ENCODE measurements around the gene PQBP1.
A peak's percentile ranks its signal among the peaks of the same experiment; 100 is the strongest.

The PQBP1 gene

DNA sequence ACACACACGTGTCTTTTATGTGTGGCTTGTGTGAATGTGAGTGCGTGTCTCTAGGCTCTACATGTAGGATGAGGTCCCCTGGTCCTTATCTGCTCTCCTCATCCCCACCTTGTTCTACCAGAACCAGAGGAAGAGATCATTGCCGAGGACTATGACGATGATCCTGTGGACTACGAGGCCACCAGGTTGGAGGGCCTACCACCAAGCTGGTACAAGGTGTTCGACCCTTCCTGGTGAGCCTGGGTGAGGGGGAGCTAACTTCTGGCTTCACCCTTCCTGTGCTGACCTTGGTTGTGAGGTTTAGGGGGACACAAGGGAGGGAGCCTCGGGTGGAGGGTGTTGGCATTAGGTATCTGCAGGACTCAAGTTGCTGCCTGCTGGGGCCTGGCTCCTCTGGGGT, 3.3 kb downstream of the PQBP1 start:
- no peak for DNase-seq (ENCODE audit: low read depth in 4 of 4, low spot score in 1 of 4)

DNA sequence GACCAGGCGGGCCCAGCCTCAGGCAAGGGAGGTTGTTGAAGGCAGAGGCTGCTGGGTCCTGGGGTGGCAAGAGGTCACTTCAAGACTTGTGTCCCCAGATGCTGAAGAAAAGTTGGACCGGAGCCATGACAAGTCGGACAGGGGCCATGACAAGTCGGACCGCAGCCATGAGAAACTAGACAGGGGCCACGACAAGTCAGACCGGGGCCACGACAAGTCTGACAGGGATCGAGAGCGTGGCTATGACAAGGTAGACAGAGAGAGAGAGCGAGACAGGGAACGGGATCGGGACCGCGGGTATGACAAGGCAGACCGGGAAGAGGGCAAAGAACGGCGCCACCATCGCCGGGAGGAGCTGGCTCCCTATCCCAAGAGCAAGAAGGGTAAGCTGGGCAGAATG, 4.4 kb downstream of the PQBP1 start:
- no peak for DNase-seq (ENCODE audit: low read depth in 4 of 4, low spot score in 1 of 4)

DNA sequence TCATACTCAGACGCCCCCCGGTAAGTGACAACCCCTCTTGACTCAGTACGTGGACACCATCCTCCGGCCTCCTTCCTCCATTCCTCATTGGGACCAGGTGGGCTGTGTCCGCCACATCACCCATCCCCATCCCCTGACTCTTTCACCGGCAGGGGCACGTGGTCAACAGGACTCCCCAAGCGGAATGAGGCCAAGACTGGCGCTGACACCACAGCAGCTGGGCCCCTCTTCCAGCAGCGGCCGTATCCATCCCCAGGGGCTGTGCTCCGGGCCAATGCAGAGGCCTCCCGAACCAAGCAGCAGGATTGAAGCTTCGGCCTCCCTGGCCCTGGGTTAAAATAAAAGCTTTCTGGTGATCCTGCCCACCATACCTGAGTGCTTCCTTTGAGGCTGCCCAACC, 5.0 kb downstream of the PQBP1 start:
- DNase-seq (ENCODE audit: low read depth in 4 of 4, low spot score in 1 of 4), result no peak

DNA sequence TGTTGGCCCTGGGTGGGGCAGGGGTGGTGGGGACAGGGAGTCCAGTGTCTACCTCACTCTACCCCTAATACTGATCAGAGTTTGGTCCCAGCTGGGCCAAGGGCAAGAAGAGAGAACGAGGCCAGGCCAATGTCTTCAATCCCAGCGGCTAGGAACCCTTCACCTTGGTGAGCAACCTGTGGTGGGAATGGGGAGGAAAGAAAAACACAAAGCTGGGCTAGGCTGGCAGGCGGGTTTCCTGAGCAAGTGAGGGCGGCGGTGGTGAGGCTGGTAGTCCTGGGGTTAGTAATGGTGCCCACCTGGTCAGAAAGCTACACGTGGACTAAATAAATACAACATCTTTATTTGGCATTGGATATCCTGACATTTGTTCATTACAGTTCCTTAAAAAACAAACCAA, 5.6 kb downstream of the PQBP1 start:
- no peak for DNase-seq (ENCODE audit: low read depth in 4 of 4, low spot score in 1 of 4)

DNA sequence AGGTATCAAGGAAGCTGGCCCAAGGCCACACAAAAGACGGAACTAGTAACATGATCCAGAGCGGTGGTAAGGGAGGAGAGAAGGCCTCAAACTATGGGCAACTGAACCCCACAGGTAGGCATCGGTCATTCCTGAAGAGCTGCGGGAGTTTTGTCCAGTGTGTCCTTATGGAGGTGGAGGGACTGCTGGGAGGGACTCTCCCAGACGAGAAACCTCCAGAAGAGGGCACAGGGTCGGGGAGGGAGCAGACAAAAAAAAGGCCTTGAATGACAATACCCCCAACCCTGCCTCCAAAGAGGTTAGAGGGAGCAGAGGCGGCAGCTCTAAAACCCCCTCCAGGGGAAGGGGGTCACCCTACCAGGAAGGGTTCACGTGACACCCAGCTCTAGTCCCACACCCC, 6.5 kb downstream of the PQBP1 start:
- no peak for DNase-seq (ENCODE audit: low read depth in 4 of 4, low spot score in 1 of 4)

DNA sequence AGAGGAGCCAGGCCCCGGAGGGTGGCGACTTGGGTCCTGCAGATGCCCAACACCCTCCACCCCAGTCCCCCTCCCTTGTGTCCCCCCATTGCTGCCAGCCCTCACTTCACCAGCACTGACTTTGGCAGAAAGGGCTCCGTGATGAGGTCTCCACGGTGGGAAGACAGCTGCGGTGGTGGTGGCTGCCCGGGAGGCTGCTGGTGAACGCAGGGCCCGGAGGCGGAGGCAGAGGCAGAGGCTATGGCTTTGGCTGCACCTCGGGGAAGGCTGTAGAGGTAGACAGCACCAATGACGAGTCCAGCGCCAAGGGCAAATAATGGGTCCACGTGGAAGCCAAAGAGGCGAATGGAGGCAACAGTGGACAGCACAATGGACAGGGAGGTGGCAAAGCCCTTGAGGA, 6.9 kb downstream of the PQBP1 start:
- no peak for DNase-seq (ENCODE audit: low read depth in 4 of 4, low spot score in 1 of 4)

DNA sequence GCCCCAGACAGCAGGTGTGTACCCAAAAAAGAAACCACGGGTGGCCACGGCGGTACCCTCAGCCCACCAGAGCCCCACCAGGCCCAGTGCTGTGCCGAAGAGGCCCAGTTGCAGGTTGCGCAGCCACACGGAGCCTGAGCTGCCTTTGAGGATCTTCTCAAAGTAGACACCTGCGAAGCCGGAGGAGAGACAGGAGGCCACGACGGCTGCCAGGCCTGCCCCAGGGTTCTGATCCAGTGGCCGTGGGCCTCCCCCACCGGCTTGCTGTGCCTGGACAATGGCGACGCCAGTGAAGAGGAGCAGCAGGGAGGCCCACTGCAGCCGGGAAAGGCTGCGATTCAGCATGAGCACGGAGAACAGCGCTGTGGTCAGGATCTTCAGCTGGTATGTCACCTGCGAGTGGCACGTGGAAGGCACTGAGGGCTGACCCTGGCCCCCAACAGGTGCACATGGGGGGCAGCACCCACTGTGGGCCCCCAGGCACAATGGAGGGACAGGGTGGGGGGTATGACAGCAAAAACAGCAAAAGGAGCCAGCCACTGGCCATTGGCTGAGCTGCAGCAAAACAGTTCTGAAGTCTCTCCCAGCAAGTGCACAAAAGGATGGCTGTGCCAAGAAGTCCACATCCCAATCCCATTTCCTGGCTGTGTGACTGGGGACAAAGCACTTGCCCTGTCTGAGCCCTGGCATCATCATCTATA, 7.5 kb downstream of the PQBP1 start:
- no peak for DNase-seq (ENCODE audit: low read depth in 4 of 4, low spot score in 1 of 4)

DNA sequence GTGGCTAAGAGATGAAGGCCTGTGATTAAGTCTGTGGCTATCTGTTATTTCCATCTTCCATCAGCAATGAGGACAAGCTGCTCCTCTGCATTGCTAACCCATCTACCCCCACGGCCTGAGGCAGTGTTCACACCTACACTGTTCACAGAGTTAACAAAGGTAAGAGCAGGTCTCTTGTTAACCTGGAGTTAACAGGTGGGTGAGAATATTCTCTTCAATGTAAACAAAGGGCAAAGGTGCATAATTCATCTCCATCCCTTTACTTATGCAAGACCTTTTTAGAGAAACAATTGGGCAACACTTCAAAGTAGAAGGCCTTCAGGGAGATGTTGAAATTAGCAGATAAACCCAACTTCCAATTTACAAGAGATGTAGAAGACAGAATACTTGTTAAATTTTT, 10.9 kb downstream of the PQBP1 start:
- DNase-seq (ENCODE audit: low read depth in 4 of 4, low spot score in 1 of 4), result no peak

DNA sequence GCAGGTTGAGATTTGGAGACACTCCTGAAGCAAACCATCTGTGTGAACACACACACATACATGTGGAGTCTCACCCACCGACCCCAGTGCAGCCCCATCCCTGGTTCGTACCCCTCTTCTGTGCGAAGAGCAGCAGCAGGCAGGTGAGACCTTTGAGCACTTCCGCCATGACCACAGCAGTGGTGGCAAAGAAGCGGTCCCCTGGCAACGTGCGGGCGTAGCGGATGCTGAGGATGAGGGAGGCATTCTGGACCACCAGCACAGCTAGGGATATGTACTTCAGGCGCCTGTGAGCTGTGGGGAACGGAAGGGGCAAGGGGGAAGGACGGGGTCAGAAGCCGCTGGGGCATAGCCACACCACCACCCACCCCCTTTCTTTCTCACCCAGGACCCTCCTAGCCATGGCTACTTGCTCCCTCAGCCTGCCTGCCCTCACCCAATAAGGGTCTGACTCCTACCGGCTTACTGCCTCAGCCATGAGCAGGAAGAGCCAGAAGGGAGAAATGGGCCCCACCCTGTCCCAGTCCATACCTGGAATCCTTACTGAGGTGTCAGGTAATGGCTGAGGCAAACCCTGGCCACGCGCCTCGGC, 12.1 kb downstream of the PQBP1 start:
- DNase-seq (ENCODE audit: low read depth in 4 of 4, low spot score in 1 of 4), result no peak

DNA sequence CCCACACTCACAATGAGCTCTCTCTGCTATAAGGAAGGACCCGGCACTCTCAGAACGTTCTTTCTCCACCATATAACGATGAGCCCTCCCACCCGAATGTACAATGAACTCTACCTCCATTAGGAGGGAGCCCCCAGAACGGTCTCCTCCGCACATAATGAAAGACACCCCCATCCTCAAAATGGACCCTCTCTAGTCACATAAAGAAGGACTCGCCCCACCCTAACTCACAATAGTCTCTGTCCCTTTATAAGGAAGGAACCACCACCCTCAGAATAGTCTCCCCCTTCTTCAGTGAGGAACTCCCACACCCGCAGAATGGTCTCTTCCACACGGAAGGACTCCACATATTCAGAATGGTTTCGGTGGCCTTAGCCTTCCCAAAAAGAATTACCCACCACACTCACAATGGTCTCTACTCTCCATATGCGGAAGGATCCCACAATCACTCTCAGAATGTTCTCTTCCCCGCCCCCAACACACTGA, 13.2 kb downstream of the PQBP1 start:
- no peak for DNase-seq (ENCODE audit: low read depth in 4 of 4, low spot score in 1 of 4)

DNA sequence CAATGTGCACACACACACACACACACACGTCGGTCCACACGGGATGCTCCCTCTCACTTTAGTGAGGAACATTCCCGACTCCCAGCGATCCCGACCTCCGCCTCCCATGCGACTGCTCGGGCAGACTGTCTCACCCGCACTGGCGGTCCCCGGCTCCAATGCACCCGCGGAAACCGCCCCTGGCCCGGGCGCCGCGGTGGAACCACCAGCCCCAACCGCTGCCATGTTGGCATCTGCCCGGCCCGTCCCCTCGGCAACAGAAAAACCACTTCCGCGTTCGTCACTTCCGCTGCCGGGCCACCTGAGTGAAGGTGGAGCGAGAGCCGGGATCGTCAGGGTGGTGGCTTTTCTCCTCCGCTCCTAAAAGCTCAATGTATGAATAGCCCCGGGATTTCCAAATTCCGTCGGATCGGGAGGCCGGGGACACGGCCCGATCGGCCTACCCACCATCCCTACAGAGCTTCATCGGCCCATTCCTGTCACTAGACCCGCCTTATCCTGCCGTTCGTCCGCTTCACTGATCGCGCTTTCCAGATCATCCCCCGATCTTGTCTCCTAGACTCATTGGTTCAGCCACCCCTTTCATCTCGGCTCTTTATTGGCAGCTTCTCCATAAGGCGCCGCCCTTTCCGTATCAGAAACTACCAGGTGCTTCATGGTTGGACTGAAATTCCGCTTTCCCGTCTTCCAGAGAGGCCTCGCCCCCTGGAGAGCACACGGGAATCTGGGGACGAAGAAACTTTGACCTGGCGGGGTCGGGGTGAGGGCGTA, 13.9 kb downstream of the PQBP1 start, which contains the start of gene SLC35A2:
SLC35A2 (minus strand) TSS at position 235 of the 771 bp plus-strand sequence; CDS start at position 225, 10 bp downstream.
- peak; percentile 65 to 78 (median 74) for DNase-seq (ENCODE audit: low read depth in 4 of 4, low spot score in 1 of 4)

DNA sequence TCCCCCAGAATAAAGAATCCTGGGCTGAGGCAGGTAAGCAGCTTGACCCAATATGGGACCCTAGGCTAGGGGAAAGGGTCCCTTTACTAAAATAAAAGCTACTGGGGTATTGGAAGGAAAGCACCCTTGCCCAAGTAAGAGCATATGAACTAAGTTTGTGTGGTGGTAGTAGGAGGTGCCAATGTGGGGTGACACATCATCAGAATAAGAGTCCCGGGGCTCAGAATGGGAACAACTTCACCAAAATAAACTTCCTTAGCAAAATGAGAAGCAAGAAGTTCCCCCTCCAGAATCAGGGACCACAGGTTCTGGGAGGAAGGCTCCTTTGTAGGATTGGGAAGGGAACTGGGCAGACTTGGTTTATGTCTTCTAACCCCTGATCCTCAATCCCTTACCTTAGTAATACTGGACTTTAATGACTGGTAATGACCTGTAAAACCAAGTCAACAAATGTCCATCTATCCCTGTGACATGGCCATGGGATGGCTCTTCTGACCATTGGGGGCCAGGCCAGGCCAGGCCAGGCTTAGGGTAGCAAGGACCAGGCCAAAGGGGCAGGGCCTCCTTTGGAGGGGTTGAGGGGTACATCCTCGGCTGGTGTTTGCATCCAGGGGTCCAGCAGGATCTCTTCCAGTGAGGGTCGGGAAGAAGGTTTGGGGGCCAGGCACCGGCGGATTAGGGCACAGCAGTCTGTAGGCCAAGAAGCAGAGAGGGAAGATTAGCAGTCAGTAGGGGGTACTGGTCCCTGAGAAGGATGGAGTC, 16.1 kb downstream of the PQBP1 start:
- no peak for DNase-seq (ENCODE audit: low read depth in 4 of 4, low spot score in 1 of 4)

DNA sequence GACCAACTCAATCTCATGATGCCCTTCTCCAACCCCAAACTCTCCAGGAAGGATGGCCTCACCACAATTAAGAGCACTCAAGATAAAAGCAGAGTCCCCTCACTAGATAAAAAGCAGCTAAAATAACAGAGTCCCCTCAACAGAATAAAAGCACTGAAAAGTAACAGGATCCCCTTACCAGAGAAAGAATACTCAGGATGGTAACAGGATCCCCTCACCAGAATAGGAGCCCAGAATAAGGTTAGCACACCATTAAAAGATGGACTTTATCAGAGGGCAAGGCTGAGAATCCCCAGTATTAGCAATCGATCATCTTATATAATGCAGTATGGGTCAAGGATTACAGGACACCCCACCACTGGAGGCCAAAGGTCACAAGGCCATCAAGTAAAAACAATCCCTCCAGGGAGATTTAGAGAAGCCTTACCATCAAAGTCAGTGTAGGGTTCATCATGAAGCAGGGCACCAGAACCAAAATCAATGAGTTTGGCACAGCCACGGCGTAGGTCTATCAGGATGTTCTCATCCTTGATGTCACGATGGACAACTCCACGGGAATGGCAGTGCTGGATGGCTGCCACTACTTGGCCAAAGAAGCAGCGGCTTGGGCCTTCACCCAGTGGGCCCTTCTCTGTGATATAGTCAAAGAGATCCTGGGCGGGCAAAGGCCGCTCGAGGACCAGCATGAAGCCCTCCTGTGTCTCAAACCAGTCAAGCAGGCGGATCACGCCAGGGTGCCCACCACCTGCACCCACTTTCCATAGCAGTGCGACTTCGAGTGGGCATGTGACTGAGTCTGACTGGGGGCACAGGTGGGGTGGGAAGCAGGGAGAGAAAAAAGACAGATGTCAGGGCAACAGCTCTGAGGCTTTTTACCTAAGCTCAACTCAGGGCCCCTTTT, 17.1 kb downstream of the PQBP1 start:
- DNase-seq (ENCODE audit: low read depth in 4 of 4, low spot score in 1 of 4), result no peak

DNA sequence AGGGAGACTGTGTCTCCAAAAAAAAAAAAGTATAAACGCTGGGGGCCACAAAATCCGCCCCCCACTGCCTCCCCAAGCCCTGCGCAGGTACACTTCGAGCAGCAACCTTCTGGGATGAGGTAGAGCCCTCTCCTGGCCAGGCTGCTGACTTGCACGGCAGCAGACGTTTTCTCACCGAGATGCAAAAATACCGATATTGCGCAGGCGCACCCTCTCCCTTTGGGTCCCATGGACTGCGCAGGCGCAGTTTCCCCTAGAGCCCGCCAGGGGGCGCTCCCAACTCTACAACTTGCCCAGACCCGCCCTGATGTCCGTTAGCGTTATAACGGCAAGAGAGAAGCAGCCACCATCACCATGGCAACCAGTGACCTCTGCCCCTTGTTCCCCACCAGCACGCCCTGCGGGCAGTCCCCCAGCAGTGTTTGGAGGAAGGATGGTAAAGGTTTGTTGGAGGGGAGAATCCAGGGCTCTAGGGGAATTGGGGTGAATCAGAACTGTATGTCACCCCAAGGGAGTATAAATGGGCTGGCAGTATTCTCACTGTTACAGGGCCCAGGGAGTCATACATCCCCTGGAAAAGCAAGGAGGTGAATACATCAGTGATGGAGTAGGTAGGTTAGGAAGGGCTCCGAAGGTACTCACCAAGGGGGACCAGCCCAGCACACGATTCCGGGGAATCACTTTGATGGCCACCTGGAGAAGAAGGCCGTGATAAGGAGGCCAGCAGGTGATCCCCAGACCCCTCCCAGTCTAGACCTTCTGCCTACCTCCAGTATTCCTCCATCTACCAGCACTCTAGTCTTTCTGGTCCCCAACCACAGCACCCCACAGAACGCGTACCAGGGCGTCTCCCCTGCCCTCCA, 19.6 kb downstream of the PQBP1 start:
- peak; percentile 53 to 74 (median 68) for DNase-seq (ENCODE audit: low read depth in 4 of 4, low spot score in 1 of 4)

DNA sequence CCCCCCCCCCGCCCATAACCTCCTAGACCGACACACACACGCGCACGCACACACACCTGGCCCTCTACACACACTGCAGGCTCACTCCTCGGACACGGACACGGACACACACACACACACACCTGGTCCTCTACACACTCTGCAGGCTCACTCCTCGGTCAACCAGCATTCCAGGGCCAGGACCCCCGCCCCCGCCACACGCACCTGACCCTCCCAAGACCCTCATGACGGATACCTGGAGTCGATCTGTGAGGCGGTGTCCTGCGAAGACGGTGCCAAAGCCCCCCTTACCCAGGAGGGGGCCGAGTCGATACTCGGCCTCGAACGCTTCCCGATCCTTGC, 20.5 kb downstream of the PQBP1 start:
- no peak for DNase-seq (ENCODE audit: low read depth in 4 of 4, low spot score in 1 of 4)

DNA sequence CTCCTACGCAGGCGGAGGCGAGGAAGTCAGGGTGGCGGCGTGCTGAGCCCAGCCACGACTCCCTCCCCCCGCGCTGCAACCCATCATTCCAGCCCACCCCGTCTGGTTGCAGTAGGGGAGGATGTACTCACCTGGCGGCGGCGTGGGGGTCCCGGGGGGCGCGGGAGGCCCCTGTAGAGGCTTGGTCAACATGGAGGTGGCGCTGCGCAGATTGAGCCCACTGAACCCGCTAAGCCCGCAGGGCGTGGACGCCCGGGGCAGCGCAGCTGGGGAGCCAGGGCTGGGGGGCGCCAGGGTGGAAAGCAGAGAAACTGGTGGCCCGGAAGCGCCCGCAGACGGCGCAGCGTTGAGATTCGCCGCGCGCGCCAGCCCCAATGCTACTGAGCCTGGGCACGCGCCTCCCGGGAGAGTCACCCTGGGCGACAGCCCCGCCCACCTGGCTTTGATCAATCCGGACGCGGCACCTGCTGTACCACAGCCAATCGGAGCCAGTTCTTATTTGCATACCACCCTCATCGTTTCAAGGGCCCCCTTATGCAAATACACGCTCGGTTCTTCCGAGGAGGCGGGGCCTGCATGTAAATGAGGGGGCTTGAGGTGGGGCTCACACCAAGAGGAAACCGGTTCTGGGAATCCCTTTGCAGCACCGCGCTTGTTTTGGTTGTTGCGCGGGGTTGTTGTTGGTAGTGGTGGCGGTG, 21.1 kb downstream of the PQBP1 start, which contains the start of gene PIM2:
PIM2 (minus strand) TSS at position 382 of the 698 bp plus-strand sequence; CDS start at position 192, 190 bp downstream.
- peak; percentile 60 to 83 (median 76) for DNase-seq (ENCODE audit: low read depth in 4 of 4, low spot score in 1 of 4)

DNA sequence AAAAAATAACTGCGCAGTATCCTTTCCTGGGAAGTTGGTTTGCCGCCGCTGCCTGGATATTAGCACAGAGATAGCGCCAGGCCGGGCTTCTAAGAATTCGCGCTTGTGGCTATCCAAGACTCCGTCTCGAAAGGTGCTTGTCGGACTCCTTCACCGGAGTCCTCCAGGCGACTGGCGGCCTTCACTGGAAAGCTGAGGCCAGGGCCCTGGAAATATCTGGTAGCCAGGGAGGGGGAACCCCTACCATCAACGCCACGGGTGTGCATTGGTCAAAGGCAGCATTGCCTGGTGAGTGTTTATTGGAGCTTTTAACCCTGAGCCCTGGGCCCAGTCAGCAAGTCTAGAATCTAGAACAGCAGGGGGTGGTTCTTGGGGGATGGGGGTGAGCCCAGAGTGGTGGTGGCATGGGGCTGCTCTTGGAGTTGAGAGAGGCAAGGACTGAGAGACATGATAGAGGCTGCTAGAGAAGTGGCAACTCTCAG, 21.7 kb downstream of the PQBP1 start:
- DNase-seq (ENCODE audit: low read depth in 4 of 4, low spot score in 1 of 4), result no peak

DNA sequence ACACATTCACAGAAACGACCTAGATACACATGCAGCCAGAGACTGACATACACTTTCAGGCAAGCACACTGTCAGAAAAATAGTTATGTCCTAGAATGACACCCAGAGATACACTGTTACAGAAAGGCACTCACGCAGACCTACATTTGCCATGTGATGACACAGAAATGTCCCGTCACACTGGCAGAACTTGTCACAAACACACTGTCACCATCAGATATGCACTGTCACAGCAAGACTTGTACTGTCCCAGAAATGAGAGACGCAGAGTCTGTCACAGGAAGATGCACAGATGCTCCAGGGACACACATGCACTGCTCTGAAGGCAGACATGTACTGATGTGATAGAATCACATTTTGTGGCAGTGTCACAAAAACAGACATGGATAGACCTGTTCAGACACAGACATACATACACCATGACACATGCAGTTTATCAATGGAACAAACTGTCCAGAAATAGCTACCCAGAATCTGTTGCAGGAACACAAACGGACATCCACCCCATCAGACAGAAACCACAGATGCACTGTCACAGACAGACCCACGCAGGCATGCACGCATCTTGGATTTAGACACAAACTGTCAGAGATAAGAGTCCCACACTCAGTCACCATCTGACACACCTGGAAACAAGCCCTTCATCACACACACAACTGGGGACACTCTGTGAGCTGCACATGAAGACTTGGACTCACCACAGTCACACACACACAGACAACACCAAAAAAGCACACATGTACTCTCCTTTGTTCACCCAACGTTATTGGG, 22.4 kb downstream of the PQBP1 start:
- no peak for DNase-seq (ENCODE audit: low read depth in 4 of 4, low spot score in 1 of 4)

Data from stimulated activated CD4-positive, alpha-beta T cell treated with anti-CD3 and anti-CD28 coated beads, Interleukin-1b, Interleukin-23, amount 100 ng/mL, for 24 hours (primary cell).